Measurements from ENCODE around the gene LTN1. TPM values are rescaled to one million over a fixed set of nuclear protein-coding genes. Genes with fewer than 3 reads are reported as not detected.
A peak's percentile ranks its signal among the peaks of the same experiment; 100 is the strongest.
"Not testable (repeated sequence)": the region's sequence is repeated elsewhere in the genome, so short reads cannot be mapped to it uniquely, and the experiment has no call there.

The LTN1 gene
- polyA plus RNA-seq, 3 donors, result 28.0 to 38.5 (median 38.2) TPM

DNA sequence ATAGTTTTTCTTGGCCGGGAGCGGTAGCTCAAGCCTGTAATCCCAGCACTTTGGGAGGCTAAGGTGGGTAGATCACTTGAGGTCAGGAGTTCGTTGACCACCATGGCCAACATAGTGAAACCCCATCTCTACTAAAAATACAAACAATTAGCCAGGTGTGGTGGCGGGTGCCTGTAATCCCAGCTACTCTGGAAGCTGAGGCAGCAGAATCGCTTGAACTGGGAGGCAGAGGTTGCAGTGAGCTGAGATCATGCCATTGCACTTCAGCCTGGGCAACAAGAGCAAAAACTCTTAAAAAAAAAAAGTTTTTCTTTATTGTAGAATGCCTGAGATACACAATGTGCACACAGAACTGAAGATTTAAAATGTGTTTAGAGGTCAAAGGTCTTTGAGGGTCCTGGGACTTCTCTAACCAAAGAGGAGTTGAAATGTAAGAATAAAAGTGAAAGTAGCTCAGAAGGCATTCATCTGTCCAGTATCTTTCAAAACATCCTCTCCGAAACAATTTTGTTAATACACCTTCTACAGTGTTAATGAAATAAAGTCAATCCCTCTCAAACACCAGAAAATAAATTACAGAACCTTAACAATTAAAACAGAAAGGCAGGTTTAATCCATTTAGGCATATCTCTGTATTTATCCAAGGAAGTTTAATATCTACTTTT lies 60.8 kb downstream of the LTN1 start:
- not testable (repeated sequence) for DNase-seq

DNA sequence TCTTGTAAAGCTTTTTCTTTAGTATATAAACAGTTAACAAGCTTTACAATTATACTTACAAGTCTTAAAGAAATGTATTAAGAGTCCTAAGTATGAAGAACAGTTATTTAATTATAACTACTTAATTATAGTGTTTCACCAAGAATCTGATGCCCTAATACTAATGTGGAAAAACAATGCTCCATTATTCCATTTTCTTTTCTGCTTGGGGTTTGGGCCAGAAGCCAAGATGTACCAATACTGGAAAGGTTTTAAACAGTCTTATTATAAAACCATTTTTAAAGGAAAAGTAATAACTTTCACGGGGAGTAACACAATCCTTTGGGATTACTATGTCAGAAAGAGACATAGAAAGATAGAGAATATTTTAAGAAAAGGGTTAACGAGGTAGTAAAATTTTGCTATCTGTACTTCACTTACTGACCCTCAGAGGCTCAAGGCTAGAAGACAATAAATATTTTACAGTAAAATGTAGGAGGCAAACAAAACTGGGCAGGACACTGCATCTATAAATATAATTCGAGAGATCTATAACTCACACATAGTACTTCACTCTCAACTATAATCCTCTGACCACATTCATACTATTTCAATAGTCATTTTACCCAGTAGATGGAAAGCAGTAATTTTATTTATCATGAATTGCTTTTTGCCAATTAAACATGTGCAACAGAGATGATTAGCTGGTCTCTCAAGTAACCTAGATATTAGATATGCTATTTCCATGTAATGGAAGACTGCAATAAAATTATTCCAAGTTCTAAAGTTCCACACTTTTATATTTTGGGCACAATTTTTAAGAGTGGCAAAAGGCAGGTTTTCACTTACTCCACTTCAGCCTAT lies 63.9 kb downstream of the LTN1 start:
- no peak for DNase-seq

DNA sequence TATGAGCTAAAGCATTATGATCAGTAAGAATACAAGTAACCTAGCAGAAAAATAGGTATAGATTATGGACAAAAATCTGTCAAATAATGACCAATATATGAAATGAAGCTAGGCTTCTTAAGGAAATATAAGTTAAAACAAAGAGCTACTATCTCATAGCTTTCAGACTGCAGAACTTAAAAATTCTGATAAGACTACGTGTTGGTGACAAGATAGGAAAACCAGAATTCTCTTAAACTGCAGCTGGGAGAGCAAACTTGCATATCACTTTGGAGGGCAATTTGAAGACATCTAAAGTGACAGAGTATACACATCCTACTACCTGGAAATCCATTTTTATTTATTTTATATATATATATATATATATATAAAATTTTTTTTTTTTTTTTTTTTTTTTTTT lies 65.5 kb downstream of the LTN1 start:
- DNase-seq, result no peak

DNA sequence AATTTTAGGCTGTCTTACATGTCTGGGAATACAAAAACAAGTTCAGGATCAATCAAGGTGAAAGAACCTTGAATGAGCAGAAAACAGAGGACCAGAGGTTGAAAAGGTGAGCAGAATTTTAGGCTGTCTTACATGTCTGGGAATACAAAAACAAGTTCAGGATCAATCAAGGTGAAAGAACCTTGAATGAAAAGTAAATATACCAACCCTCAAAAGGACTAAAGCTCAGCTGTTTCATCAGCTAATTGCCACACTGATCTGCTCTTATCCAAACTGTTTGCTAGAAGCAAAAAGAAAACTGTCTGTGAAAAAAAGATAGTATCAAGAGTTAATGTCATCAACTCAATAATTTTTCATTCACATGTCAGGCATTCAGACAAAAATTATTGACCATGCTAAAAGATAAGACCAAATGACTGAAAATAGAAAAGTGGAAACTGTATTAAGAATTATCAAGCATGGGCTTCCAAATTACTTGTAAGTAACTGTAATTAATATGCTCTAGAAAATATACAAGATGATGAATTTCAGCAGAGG lies 69.2 kb downstream of the LTN1 start:
- DNase-seq, result no peak

DNA sequence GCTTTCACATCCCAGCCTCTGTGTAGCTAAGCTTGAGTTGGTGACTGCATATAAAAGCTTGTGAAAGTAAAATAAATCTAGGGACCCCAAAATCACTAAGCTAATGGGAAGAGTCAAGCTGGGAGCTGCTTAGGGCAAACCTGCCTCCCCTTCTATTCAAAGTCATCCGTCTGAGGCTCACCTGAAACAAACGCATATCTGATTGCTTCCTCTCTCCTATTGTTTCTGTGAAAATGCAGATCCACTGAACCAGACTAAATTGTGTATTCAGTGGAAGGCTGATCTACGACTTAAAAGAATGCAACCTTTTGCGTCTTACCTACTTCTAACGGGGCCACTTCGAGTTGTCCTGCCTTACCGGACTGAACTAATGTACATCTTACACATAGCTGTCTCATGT lies 70.3 kb downstream of the LTN1 start:
- DNase-seq, result no peak

DNA sequence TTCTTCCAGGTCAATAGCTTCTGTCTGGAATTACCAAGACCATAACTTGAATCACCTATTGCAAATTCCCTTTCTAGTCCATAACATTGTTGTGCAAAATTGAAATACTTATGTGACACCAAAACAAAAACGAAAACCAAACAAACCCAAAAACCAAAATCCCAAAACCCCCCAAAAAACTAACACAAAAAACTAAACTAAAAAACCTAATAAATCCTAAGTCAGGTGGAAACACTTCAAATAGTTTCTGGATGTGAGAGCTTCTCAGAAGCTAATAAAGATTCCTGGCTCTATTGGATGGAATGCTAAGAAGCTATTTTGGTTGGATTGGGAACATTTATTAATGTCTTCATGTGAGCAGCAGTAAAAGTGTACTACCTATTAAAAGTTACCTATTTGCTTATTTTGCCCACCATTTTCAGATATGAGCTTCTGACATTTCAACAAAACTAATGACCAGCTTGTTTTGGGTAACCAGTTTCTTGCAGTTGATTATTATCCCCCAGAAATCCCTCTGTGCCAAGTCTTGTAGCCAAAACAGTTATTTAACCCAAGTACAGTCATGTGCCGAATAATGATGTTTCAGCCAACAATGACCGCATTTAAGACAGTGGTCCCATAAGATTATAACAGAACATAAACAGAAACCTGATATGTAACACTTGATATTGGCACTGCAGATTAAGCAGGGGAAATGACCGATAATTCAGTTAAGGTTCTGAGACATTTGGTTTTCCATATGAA lies 76.4 kb downstream of the LTN1 start:
- DNase-seq, result no peak

DNA sequence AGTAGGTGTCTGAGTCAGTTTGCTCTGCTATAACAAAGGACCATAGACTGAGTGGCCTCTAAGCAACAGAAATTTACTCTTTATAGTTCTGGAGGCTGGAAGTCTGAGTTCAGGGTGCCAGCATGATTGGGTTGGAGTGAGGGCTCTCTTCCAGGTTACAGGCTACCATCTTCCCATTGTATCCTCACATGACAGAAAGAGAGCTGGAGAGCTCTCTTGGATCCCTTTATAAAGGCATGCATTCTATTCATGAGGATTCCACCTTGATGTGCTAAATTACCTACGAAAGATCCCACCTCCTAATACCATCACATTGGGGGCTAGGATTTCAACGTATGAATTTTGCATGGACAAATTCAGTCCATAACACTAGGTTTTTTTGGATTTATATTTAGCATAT lies 79.6 kb downstream of the LTN1 start:
- DNase-seq, result no peak

DNA sequence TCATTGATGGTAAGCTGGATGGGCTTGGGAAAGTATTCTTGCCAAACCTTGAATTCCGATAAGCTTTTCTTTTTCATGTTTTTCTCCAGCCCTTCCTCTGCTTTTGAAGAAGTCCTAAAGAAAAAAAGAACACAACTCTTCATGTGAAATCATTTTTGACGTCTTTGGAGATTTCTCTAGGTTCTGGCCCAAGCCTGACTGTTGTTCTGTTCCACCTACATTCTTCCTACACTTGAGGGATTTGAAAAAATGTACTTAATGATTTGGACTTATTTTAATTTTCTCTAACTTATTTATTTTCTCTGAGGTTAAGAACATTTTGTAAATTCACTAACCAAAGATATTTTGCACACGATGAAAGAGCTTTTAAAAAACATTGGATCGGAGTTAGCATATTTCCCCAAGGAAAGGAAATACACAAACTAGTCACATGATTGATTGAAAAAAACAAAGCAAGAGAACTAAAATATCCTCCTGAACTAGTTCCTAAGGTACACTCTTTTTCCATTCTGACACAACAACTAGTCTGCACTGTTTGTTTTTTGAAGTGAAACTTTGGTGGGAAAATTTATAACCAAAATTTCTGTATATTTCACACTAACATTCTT lies 82.3 kb downstream of the LTN1 start:
- DNase-seq, result no peak

DNA sequence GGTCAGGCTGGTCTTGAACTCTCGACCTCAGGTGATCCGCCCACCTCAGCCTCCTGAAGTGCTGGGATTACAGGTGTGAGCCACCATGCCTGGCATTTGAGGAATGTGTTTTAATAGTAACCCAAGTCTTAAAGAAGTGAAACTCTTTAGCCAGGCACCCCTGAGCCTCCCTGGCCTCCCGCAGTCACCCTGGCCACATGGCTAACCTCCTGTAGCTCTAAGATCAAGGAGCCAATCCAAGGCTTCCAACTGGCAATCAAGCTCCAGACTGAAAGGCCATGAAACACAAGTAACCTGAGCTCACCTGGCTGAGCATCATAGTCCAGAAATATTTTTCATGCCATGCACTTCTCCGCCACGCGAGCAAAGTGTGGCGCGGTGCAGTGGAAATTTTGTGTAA lies 84.3 kb downstream of the LTN1 start:
- DNase-seq, result no peak

DNA sequence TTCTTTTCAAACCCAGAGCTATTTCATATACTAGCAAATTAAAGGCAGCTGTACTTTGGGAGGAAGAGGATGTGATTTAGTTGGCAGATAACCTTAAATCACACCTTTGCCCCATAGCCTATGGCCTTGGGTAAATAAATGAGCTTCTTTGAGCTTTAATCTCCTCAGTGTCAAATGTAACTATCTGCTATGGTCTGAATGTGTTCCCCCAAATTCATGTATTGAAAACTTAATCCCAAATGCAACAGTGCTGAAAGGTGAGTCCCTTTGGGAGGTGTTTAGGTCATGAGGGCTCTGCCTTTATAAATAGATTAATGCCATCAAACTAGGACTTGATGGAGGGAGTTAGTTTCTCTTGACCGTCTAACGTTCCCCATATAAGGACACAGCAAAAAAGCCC lies 85.8 kb downstream of the LTN1 start:
- no peak for DNase-seq

DNA sequence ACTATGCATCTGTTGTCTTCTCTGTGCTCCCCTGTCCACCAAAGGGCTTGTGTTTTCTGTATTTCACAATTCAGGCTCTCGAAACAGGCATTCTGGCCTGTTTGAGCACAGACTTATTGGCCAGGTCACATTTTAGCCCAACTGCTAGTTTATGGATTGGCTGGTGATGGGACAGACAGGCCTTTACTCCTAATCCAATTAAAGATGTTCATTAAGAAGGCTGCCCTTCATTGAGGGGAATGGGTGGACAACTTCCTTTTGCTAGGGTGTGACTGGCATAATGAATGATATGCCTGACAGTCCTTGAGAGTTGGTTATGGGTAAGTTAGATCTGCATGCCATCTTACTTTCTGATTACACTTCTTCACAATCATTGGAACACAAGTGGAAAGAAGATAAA lies 86.4 kb downstream of the LTN1 start:
- DNase-seq, result no peak

DNA sequence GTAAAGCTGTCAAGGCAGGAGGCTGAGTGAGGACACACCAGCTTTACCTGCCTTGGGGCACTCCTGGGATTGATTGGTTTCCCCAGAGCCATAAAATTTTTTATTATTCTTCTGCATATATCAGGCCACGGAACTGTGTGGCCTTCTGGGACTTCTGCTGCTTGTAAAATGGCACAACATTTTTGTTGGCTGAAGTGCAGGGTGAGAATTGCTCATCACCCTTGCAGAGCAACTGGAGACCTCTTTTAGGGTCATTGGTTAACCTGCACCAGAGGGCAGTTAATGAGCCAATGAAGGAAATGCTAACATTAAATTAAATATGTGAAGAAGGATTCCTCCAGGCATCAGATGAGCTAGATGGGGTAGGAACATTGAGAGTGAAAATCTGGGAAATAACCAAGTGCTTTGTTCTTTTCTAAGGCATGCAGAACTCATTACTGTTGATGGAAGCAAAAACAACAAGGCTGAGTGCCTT lies 87.7 kb downstream of the LTN1 start:
- DNase-seq, result no peak

DNA sequence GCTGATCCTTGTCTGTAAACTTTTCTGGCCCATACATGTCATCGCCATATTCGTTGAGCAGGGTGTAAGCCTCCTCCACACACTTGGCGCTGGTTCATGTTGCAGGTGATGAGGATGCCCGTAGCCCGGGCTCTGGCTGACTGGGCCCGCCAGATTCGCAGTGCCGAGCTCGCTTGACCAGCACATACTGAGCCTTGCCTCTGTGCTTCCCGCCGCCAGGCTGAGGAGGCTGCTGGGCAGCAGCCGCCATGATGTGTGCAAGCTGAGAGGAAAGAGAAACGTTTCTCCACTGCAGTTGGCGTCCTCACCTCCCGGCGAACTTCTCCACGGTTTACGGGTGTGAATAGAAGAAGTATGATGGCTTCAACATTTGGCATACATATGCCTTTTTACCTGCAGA lies 89.2 kb downstream of the LTN1 start:
- no peak for DNase-seq

DNA sequence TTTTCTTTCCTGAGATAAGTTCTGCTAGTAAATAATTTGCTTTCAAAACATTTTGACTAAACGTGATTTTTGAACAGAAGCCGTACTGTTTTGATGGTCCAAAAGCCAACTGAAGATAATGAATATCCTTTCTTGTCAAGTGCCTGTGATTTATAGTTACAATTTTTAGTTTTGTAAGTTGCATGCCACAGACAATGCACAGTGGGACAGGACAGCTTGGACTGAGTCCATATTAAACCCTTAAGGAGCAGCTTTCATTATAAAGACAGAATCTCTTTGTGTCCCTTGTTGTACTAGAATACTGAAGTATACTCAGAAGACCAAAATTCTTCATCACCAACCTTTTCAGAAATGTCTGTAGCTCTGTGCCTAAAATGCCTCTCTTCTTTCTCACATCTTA lies 92.2 kb downstream of the LTN1 start:
- no peak for DNase-seq

DNA sequence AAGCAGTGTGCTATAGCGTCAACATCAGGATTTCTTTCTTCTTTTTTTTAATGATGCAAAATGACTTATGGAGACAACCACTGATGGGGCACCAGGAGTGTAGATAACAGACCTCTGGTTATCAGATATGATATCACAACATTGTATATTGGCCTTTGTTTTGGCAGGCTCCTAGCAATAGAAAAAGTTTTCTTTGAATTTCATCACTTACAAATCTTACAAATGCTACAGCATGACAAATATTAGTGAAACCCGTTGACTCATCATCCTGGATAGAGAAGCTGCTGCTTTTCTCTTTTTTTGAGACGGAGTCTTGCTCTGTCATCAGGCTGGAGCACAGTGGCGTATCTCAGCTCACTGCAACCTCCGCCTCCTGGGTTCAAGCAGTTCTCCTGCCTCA lies 92.9 kb downstream of the LTN1 start:
- DNase-seq, result no peak

DNA sequence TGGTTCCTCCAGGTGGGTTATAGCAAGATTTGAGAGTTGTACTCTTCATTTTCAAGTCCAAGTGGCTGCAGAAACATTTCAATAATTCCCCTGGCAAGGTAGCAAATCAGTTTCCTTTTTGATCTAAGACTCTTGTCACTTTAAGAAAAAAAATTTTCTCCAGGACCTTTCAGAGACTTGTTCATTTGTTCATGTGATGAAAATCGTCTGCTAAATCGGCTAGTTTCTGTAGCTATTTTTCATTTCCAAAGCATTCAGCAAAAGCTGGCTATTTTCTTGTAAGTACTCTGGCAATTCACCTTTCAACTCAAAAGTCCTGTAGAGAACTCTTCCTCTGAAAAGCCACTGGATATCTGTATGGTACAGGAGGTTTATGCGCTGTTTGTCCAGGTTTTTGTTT lies 93.5 kb downstream of the LTN1 start:
- no peak for DNase-seq

DNA sequence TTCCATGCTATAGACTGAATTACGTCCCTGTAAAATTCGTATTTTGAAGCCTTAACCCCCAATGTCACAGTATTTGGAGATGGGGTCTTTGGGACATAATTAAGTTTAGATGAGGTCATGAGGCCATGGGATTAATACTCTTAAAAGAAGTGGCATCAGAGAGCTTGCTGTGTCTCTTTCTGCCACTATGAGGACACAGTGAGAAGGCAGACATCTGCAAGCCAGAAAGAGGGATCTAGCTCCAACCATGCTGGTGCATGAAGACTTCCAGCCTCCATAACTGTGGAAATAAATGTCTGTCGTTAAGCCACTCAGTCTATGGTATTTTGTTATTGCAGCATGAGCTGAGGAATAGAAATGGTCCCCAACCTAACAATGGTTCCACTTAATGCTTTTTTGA lies 99.0 kb downstream of the LTN1 start:
- no peak for DNase-seq

DNA sequence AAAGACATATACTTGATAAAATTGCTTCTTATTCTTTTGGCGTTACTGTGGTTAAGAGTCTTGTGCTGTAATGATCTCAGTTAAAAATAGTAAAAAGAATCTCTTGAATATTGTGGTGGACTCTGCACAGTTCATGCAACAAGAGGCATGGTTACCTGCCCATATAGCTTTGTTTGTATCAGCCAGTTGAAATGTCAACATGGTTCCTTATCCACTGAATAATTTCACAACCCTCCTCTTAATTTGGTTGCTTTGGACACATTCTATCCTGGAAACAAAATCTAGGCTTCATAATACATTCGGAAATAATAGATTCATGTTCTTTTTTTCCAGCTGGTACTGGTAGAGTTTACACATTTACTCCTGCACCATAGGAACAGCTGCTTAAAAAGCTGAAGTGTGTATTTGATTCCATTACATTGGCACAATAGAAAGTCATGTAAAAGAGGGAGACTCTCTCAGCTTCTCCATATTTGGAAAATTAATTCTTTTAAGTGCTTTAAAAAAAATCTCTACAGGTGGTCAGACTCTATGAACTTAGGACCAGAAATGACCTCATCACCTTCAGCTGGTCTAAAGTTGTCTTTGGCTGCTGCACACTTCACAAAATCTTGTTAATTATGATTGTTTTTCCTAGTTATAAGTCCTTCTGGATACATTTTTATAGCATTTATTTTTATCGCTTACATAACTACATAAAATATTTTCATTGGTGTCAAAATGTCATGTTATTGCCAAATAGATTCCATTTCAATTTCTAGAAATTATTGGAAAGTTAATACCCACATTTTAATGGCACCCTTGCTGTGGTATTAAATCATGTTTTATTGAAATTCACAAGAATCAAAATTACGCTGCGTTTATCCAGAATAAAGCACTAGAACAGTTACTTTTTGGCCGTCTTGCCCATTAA lies 100.2 kb downstream of the LTN1 start:
- no peak for DNase-seq

DNA sequence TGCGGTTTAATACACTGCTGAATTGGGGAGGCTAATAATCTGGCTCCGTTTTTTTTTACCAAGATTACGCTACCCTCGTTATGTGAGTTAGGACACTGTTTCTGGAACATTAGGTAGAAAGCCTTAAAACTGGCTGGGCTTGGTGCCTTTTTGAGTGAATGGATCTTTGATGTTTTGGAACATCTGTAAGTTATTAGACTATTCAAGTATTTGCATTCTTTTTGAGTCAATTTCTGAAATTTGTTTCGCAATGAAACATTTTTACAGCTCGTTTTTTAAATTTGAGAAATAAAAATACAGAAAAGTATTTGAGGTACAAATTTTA lies 106.9 kb downstream of the LTN1 start:
- DNase-seq, result no peak

DNA sequence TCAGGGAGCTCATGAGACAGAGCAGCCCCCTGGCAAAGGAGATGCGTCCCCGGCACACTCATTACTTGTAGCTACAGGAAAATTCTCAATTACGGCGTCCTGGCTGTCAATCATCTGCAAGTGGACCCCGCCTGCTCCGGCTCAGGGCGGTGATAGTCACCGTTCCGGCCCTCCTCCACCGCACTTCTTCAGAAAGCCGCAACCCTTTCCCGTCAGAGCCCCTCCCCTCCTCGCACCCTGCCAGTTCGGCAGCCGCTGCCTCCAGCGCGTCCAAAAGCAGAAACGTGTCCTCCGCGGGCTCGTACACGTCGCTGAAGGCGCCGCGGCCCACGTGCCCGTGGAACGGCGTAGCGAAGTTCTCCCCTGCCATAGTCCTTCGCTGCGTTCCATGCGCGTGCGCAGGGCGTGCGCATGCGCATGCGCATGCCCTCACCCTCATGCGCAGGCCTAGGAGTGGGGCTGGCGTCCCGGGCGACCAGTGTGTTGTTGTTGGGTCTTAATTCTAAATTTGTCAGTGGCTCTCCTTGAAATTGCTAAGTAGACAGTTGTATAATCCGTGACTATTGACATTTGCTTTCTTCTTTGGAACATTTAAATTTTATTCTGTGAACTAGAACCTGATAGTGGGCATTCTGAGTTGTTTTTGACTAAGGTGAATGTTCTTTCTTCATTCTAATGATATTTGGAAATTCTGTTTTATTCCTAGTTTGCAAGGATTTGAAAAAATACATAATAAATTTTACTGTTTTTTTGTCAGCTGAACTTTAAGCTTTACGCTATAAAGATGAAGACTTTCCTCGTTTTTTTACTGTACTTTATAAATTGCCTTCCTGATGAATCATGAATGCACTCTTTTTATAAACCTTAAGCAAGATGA lies 107.5 kb downstream of the LTN1 start:
- peak; percentile 89 for DNase-seq

Data from renal pelvis (tissue), 4 donors.